Measurements from ENCODE around the gene TGFB1.

The TGFB1 gene

DNA sequence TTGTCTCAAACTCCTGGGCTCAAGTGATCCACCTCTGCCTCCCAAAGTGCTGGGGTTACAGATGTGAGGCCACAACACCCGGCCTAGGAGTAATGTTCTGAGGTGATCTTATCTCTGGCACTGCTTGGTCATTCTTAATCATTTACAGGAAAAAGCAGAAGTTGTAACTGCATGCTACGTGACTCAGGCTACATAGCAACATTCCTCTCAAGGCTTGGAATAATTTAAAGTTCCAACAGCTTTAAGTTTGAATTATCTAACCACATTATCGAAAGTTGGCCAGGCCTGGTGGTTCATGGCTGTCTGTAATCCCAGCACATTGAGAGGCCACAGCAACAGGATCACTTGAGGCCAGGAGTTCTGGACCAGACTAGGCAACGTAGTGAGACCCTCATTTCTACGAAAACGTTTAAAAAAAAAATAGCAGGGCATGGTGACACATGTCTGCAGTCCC lies 14.2 kb upstream of the TGFB1 start:
- Histone ChIP-seq H3K4me3 (ENCODE audit: low read depth in 1 of 2, low read length in 2 of 2) (no peak overlapping the region), H3K27me3 (ENCODE audit: control insufficient read depth in 1 of 2, insufficient read depth in 2 of 2, low read length in 2 of 2) (no peaks in the 10 kb centered on the region), H3K9ac (ENCODE audit: low read length) (no peak overlapping the region), H3K36me3 (ENCODE audit: insufficient read depth, low read length) (no peaks in the 10 kb centered on the region), H3K27ac (ENCODE audit: low read depth, low read length) (no peak overlapping the region), H3K9me3 (ENCODE audit: low read length) (no peaks in the 10 kb centered on the region), H3K4me1 (ENCODE audit: insufficient read depth, low read length) (peaks cover 15% of the 10 kb centered on the region)

DNA sequence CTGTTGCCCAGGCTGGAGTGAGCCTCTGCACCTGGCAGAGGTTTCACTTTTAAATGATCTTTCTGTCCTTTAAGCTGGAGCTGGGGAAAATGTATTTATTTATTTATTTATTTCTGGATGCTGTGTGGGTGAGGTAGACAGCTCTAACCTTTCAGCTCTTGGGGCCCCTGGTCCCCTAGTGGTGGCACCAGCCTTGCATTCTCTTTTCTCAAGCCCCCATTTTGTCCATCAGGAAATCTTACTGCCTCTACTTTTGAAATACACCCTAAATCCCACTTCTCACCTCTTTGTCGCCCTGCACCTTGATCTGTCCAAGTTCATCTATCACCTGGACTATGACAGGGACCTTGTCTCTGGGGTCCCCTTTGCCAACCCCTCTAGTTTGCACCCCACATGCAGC lies 12.4 kb upstream of the TGFB1 start:
- no peaks in the 10 kb centered on the region for H3K27me3 ChIP-seq (ENCODE audit: control insufficient read depth in 1 of 2, insufficient read depth in 2 of 2, low read length in 2 of 2)
- no peak overlapping the region for H3K4me3 ChIP-seq (ENCODE audit: low read depth in 1 of 2, low read length in 2 of 2)
- H3K27ac ChIP-seq (ENCODE audit: low read depth, low read length) = no peak overlapping the region
- H3K9ac ChIP-seq (ENCODE audit: low read length) = no peak overlapping the region
- no peaks in the 10 kb centered on the region for H3K9me3 ChIP-seq (ENCODE audit: low read length)
- peaks cover 15% of the 10 kb centered on the region for H3K4me1 ChIP-seq (ENCODE audit: insufficient read depth, low read length)
- no peaks in the 10 kb centered on the region for H3K36me3 ChIP-seq (ENCODE audit: insufficient read depth, low read length)

DNA sequence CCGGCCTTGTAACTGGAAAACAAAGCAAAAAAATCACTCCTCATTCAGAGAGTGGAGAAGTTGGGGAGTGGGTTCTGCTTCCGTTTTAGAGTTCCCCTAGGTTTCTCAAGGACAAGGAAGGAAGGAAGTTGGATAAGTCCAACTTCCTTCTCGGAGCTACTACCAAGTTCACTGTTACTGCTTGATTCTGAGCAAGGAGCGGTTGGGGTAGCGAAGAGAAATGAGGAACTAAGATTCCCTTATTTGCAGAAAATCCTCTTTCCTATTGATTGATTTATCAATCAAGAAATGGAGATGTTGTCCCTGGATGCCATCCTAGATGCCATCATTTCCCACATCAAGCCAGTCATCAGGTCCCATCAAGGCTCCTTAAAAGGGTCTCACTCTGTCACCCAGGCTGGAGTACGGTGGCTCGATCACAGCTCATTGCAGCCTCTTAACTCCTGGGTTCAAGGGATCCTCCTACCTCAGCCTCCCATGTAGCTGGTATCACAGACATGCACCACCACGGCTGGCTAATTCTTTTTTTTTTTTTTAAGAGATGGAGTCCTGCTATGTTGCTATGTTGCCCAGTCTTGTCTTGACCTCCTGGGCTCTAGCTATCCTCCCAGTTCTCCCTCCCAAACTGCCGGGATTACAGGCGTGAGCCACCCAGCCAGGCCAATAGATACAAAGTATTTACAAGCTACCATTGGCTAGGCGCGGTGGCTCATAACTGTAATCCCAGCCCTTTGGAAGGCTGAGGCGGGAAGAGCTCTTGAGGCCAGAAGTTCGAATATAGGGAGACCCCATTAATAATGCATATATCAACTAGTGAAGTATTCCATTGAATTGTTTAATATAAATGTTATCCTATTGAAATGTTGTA lies 11.0 kb upstream of the TGFB1 start:
- peak overlapping the region; percentile 65 for H3K27ac ChIP-seq (ENCODE audit: low read depth, low read length)
- H3K4me3 ChIP-seq (ENCODE audit: low read depth in 1 of 2, low read length in 2 of 2) = peak overlapping the region; percentile 30 to 67
- H3K9ac ChIP-seq (ENCODE audit: low read length) = no peak overlapping the region
- H3K27me3 ChIP-seq (ENCODE audit: control insufficient read depth in 1 of 2, insufficient read depth in 2 of 2, low read length in 2 of 2) = no peaks in the 10 kb centered on the region
- no peaks in the 10 kb centered on the region for H3K9me3 ChIP-seq (ENCODE audit: low read length)
- H3K36me3 ChIP-seq (ENCODE audit: insufficient read depth, low read length) = no peaks in the 10 kb centered on the region
- peaks cover 15% of the 10 kb centered on the region for H3K4me1 ChIP-seq (ENCODE audit: insufficient read depth, low read length)

DNA sequence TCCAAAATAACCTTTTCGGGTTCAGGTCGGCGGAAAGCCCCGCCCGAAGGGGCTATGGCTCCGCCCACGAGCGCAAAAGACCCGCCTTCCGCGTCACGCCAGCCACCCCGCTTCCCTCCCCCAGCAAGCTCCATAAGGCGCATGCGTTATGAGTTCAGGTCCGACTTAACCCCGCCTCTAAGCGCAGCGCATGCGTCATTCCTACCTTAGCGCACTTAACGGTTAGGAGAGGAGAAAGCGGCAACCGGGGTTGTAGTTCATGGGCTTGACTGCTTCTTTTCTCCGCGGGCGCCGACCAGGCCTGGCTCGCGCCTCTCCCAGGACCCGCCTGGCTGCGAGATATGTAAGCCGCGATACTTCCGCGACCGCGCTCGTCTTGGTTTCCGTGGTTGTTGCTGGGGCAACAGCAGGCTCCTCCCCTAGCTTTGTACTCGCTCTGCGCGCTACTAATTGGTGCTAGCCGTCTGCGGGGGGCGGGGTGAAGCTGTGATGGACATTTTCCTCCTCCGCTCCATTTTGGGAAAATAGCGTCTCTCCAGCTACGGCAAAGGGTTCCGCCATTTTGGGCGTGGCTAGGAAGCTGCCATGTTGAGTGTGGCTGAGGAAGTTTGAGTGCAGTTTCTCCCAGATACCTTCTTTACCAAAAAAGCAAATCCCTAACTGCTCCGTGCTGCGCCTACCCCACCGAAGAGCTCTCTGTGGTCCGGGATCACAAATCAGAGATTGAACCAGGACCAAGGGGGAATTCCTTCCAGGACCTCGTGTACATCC lies 10.2 kb upstream of the TGFB1 start, which contains the start of gene B9D2:
Gene B9D2, minus strand, starts transcription at position 397 of the 771 bp plus-strand sequence. CDS start 630 bp downstream, outside the sequence.
- Histone ChIP-seq H3K9me3 (ENCODE audit: low read length) (no peaks in the 10 kb centered on the region), H3K27me3 (ENCODE audit: control insufficient read depth in 1 of 2, insufficient read depth in 2 of 2, low read length in 2 of 2) (no peaks in the 10 kb centered on the region), H3K4me1 (ENCODE audit: insufficient read depth, low read length) (peaks cover 15% of the 10 kb centered on the region), H3K27ac (ENCODE audit: low read depth, low read length) (peak within 1 kb of the TSS; percentile 65), H3K9ac (ENCODE audit: low read length) (peak within 1 kb of the TSS; percentile 57), H3K36me3 (ENCODE audit: insufficient read depth, low read length) (no peaks in the 10 kb centered on the region), H3K4me3 (ENCODE audit: low read depth in 1 of 2, low read length in 2 of 2) (peak within 1 kb of the TSS; percentile 30 to 67)

DNA sequence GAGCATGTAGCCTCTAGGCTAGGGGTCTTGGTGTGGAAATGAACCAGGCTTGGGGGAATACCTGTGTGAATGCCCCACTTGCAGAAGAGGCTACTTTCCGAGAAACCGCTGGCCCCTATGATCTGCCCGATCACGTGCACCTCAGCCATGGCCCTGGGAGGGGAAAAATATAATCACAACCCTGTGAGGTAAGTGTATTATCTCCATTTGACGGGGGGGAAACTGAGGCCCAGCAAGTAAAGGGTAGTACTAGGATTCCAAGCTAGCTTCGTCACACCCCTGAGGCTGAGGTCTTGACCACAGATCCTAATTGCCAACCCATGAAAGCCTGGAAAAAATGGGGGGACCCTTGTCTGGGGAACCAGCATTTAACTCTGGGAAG lies 9.6 kb upstream of the TGFB1 start:
- peaks cover 15% of the 10 kb centered on the region for H3K4me1 ChIP-seq (ENCODE audit: insufficient read depth, low read length)
- no peaks in the 10 kb centered on the region for H3K27me3 ChIP-seq (ENCODE audit: control insufficient read depth in 1 of 2, insufficient read depth in 2 of 2, low read length in 2 of 2)
- H3K9me3 ChIP-seq (ENCODE audit: low read length) = no peaks in the 10 kb centered on the region
- no peaks in the 10 kb centered on the region for H3K36me3 ChIP-seq (ENCODE audit: insufficient read depth, low read length)
- peak overlapping the region; percentile 57 for H3K9ac ChIP-seq (ENCODE audit: low read length)
- peak overlapping the region; percentile 65 for H3K27ac ChIP-seq (ENCODE audit: low read depth, low read length)
- peak overlapping the region in 1 of 2 donors; percentile 67 for H3K4me3 ChIP-seq (ENCODE audit: low read depth in 1 of 2, low read length in 2 of 2)

DNA sequence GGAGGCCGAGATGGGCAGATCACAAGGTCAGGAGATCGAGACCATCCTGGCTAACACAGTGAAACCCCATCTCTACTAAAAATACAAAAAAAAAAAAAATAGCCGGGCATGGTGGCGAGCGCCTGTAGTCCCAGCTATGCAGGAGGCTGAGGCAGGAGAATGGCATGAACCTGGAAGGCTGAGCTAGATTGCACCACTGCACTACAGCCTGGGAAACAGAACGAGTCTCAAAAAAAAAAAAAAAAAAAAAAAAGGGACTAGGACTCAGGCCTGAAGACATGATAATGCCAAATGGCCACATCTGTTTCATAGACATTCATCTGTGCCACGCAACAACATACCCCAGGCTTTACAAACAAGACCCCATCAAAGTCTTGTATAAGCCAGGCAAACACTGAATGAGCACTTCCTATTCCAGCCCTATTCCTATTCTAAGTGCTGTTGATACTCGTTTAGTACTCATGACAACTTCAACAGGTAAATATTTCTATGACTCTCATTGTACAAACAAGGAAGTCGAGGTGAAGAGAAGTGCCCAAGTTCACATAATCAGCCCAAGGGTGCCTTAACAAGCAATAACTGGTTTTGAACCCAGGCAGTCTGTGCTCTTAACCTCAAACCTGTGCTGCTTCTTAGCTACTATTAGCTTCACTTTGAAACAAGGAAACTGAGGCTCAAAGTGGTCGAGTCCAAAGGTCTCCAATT lies 8.6 kb upstream of the TGFB1 start:
- H3K27ac ChIP-seq (ENCODE audit: low read depth, low read length) = no peak overlapping the region
- H3K4me1 ChIP-seq (ENCODE audit: insufficient read depth, low read length) = peaks cover 15% of the 10 kb centered on the region
- H3K36me3 ChIP-seq (ENCODE audit: insufficient read depth, low read length) = no peaks in the 10 kb centered on the region
- no peak overlapping the region for H3K4me3 ChIP-seq (ENCODE audit: low read depth in 1 of 2, low read length in 2 of 2)
- H3K27me3 ChIP-seq (ENCODE audit: control insufficient read depth in 1 of 2, insufficient read depth in 2 of 2, low read length in 2 of 2) = no peaks in the 10 kb centered on the region
- H3K9ac ChIP-seq (ENCODE audit: low read length) = no peak overlapping the region
- no peaks in the 10 kb centered on the region for H3K9me3 ChIP-seq (ENCODE audit: low read length)

DNA sequence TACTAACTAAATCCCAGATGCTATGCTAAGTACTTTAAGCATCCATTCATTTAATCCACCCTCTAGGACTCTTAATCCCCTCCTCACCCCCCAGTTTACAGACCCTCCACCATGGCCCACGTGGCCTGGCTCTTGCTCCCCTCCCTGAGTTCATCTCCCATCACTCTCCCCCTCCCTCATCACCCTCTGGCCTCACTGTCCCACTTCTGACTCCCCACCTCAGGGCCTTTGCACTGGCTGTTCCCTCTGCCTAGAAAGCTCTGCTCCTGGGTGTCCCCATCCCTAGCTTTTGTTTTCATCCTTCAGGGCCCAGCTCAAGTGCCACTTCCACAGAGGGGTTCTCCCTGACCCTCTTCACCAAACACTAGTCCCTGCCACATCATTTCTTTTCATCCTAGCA lies 6.0 kb upstream of the TGFB1 start:
- peaks cover 12% of the 10 kb centered on the region for H3K4me1 ChIP-seq (ENCODE audit: insufficient read depth, low read length)
- H3K9me3 ChIP-seq (ENCODE audit: low read length) = no peaks in the 10 kb centered on the region
- H3K27ac ChIP-seq (ENCODE audit: low read depth, low read length) = no peak overlapping the region
- H3K27me3 ChIP-seq (ENCODE audit: control insufficient read depth in 1 of 2, insufficient read depth in 2 of 2, low read length in 2 of 2) = no peaks in the 10 kb centered on the region
- H3K4me3 ChIP-seq (ENCODE audit: low read depth in 1 of 2, low read length in 2 of 2) = no peak overlapping the region
- no peaks in the 10 kb centered on the region for H3K36me3 ChIP-seq (ENCODE audit: insufficient read depth, low read length)
- H3K9ac ChIP-seq (ENCODE audit: low read length) = no peak overlapping the region

DNA sequence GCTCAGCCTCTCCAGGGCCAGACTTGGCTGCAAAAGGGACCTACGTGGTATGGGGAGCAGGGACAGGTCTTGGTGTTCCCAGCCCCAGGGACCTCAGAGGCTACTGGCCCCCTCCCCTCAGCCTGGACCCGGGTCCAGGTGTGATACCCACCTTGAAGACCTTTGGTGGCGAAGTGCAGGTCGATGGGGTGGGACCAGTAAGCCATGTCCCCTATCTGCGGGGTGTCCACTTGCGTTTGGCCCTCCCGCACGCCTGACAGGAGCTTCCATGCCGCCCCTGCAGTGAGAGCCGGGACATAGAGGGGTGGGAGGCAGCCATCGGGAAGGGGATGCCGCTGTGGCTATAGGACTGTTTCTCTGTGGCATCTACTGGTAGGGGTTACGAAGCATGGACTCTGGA lies 4.0 kb upstream of the TGFB1 start:
- Histone ChIP-seq H3K27ac (ENCODE audit: low read depth, low read length) (no peak overlapping the region), H3K27me3 (ENCODE audit: control insufficient read depth in 1 of 2, insufficient read depth in 2 of 2, low read length in 2 of 2) (no peaks in the 10 kb centered on the region), H3K9ac (ENCODE audit: low read length) (no peak overlapping the region), H3K4me1 (ENCODE audit: insufficient read depth, low read length) (peaks cover 8% of the 10 kb centered on the region), H3K36me3 (ENCODE audit: insufficient read depth, low read length) (no peaks in the 10 kb centered on the region), H3K4me3 (ENCODE audit: low read depth in 1 of 2, low read length in 2 of 2) (no peak overlapping the region), H3K9me3 (ENCODE audit: low read length) (no peaks in the 10 kb centered on the region)

DNA sequence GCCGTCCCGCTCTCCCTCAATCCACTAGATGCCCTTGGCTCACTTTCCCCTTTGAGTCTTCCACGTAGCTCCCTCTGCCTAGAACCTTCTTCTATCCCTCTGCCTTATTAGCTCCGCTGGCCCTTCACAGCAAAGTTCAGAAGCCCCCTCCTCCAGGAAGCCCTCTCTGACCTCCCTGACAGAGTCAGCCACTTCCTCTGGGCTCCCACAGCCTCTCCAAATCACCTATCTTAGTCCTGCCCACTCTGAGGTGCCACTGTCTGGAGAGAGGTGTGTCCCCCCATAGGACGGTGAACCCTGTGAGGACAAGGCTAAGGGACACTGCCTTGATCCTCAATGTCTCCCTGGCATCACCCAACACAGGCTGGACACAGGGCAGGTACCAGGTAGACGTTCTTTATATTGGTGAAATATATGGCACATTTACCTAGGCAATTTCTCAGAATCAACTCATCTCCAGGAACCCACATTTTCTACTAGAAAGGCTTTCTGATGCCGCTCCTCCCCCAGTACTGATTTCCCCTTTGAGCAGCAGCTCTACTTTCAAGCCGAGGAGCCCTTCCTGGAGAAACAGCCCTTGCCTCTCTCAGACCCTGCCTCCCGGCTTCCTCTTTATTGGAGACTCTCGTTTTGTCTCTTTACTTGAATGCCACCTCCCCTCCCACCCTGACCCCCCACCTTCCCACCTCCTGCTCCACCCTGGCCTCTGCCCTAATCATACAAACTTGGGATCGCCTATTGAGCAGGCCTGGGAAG lies 3.4 kb upstream of the TGFB1 start:
- Histone ChIP-seq H3K27me3 (ENCODE audit: control insufficient read depth in 1 of 2, insufficient read depth in 2 of 2, low read length in 2 of 2) (no peaks in the 10 kb centered on the region), H3K27ac (ENCODE audit: low read depth, low read length) (no peak overlapping the region), H3K4me3 (ENCODE audit: low read depth in 1 of 2, low read length in 2 of 2) (no peak overlapping the region), H3K36me3 (ENCODE audit: insufficient read depth, low read length) (no peaks in the 10 kb centered on the region), H3K9me3 (ENCODE audit: low read length) (no peaks in the 10 kb centered on the region), H3K9ac (ENCODE audit: low read length) (no peak overlapping the region), H3K4me1 (ENCODE audit: insufficient read depth, low read length) (peaks cover 10% of the 10 kb centered on the region)

DNA sequence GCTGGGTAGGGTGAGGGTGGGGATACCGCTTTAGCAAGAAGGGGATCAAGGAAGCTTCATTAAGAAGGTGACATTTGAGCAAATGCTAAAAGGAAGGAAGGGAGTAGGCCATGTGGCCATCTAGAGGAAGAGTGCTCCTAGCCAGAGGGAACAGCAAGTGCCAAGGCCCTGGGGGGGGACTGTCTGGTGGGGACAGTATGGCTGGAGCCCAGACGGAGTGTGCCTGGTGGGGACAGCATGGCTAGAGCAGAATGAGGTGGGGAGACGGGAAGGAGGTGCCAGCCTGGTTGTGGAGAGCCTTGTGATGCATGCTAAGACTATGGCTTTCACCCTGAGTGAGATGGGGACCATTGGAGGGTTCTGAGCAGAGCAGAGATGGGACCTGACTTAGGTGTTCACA lies 2.1 kb upstream of the TGFB1 start:
- Histone ChIP-seq H3K36me3 (ENCODE audit: insufficient read depth, low read length) (no peaks in the 10 kb centered on the region), H3K4me3 (ENCODE audit: low read depth in 1 of 2, low read length in 2 of 2) (no peak overlapping the region), H3K4me1 (ENCODE audit: insufficient read depth, low read length) (peaks cover 15% of the 10 kb centered on the region), H3K27ac (ENCODE audit: low read depth, low read length) (no peak overlapping the region), H3K9ac (ENCODE audit: low read length) (no peak overlapping the region), H3K27me3 (ENCODE audit: control insufficient read depth in 1 of 2, insufficient read depth in 2 of 2, low read length in 2 of 2) (no peaks in the 10 kb centered on the region), H3K9me3 (ENCODE audit: low read length) (no peaks in the 10 kb centered on the region)
